ENCODE data around the gene RAB40C.

DNA sequence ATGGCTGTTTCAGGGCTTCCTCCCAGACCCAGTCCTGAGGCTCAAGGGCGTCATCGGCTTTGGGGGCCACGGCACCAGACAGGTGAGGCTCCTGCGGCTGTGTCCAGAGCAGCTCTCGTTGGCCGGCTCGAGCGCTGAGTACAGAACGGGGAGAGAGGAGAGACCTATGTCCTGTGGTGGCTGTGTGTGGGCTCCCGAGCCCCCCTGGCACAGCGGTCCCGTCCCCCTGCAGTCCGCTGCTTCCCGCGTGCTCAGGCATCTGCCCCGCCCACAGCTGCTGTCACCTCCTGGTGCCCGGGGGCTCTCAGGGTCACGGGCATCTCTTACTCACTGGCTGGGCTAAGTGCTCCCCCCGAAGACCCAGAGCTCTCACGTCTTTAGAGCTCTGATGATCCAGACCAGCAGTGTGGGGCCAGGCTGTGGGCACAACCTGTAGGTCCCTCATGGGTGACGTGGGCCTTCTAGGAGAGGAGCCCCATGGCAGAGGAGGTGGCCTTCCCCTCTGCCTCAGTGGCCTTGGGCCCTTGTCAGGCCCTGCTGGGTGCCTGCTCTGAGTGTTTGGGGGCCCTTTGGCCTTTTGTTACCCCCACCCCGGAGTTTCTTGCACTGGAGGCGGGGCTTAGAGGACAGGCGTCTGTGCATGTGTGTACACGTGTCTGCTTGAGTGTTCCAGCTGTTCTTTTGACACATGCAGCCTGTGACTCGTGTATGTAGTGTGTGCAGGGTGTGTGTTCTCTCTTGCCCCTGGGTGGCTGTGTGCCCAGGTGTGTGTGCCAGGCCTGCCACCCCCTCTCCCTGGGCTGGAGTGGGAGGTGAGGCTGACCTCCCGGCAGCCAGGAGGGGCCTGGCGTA is 62.8 kb downstream of the RAB40C start:
- TF ChIP-seq CTCF (IDR thresholded peaks at IDR 0.05): no peak
- no peak for TF ChIP-seq POLR2A (IDR thresholded peaks at IDR 0.05)
